ENCODE results near the gene RCVRN. TPM values are rescaled to one million over a fixed set of nuclear protein-coding genes. Genes with fewer than 3 reads are reported as not detected.

The RCVRN gene
- total and polyA plus RNA-seq, 2 of the 8 experiments (the other 6 are each of a cell fraction or from before 2014, with no cell fraction given), result not detected

- TF ChIP-seq CHD7 (IDR thresholded peaks at IDR 0.05; ENCODE audit: insufficient replicate concordance, low read length) (no peak), POLR2AphosphoS5 (IDR thresholded peaks at IDR 0.05; ENCODE audit: low read depth, low read length) (no peak), EGR1 (IDR thresholded peaks at IDR 0.05; ENCODE audit: borderline replicate concordance, low read depth, low read length) (no peak)
- TF ChIP-seq, protein P1, sequence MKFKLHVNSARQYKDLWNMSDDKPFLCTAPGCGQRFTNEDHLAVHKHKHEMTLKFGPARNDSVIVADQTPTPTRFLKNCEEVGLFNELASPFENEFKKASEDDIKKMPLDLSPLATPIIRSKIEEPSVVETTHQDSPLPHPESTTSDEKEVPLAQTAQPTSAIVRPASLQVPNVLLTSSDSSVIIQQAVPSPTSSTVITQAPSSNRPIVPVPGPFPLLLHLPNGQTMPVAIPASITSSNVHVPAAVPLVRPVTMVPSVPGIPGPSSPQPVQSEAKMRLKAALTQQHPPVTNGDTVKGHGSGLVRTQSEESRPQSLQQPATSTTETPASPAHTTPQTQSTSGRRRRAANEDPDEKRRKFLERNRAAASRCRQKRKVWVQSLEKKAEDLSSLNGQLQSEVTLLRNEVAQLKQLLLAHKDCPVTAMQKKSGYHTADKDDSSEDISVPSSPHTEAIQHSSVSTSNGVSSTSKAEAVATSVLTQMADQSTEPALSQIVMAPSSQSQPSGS (IDR thresholded peaks at IDR 0.05; ENCODE audit: low read length), result no peak
Observed at GRCh38 chr17:9872852-9873251, 32.2 kb downstream of the RCVRN start (continued).

Measured in H1 (cell line).